K562 (cell line): Measurements from ENCODE around the gene CCNY.

Experiments used
- CTCF ChIP-seq, 3 experiments: IDR thresholded peaks in 2 of 3; conservative IDR thresholded peaks in 1 of 3; 2 replicates each; pipeline ENCODE4 v1.5.1; 2011 to 2012; ENCODE audit warnings: low read length in 3 of 3, mild to moderate bottlenecking in 3 of 3, control low read depth in 2 of 3, improper control_type of control experiment in 1 of 3, inconsistent platforms in 1 of 3, low read depth in 1 of 3, mixed read lengths in 1 of 3, moderate library complexity in 1 of 3; ENCODE audit not compliant: insufficient read depth in 2 of 3
- POLR2A ChIP-seq: fragments of 450-650 bp; conservative IDR thresholded peaks from 2 replicates; pipeline ENCODE4 v1.6.1; 2016
- REST ChIP-seq, 2 experiments: fragments of 450-650 bp; formaldehyde crosslinking in 1 of 2; IDR thresholded peaks; 2 replicates each; pipeline versions ENCODE4 v1.4.0 to v1.6.1; 2014 to 2020; ENCODE audit warnings: mild to moderate bottlenecking in 2 of 2, borderline replicate concordance in 1 of 2, low read depth in 1 of 2
- ZNF133 ChIP-seq: fragments of 250-450 bp; sonication (Bioruptor Pico); IDR thresholded peaks from 2 replicates; pipeline ENCODE4 v1.4.0; 2020; ENCODE audit warnings: mild to moderate bottlenecking

DNA sequence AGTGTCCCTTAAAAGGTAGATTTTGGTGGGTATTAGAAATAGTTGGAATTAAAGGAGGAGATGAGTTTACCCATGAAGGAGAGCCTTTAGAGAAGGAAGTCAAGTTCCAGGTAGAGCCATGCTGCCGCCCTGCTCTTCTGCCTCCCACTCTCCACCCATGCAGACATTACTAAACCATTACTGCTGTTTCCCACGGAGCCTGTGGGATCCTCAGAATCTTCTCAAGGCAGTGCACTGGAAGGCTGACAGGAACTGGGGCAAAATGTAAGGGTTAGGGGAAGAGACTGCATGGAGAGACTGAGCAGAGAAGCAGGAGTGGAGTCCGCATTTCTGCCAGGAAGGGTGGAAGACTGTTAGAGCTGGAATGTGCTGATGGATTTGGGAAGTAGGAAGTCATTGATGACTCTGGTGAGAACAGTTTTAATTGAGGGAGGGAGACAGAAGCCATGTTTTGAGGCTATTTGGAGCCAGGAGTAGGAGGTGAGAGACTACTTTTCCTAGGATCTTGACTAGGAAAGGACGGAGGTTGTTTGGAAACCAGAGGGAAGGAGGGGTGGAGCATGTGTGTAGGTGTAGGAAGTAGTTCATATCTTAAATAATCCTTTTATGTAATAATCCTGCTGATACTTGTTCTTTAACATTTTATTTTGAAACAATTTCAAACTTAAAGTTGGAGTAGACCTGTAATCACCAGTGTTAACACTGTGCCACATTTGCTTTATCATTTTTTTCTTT is 109.0 kb downstream of the CCNY start:
- TF ChIP-seq CTCF (IDR thresholded peaks at IDR 0.05 in 2 of 3, conservative IDR thresholded peaks at IDR 0.05 in 1 of 3; ENCODE audit: insufficient read depth in 2 of 3, low read depth in 1 of 3, low read length in 3 of 3), result no peak
- no peak for TF ChIP-seq ZNF133 (CRISPR knock-in tag)
- no peak for TF ChIP-seq REST (IDR thresholded peaks at IDR 0.05; ENCODE audit: borderline replicate concordance)
- TF ChIP-seq REST (CRISPR knock-in tag; IDR thresholded peaks at IDR 0.05; ENCODE audit: low read depth), result no peak
- TF ChIP-seq POLR2A, result no peak
